ENCODE results near the gene SLC28A1. TPM values are rescaled to one million over a fixed set of nuclear protein-coding genes. Genes with fewer than 3 reads are reported as not detected.
"Not testable (repeated sequence)": the region's sequence is repeated elsewhere in the genome, so short reads cannot be mapped to it uniquely, and the experiment has no call there.

The SLC28A1 gene
- total RNA-seq, 4 donors from 2014 or later: 0.47 TPM; not detected in 3

DNA sequence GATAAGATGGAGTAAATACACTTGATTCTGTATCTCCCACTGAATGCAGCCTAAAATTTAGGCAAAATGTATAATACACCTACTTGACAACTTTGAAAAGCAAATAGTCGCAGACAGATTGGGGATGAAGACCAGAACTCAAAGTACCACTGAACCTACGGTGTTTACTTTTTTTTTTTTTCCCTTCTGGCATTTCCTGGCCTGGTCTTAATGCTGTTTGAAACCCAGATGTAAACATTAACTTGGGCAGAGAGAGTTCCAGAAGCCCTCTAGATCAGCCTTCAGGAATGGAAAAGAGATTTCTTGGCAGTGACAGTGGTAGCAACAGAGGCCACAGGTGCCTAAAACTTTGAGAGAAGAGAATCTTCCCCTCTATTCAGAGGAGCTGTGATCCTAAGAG, 39.5 kb upstream of the SLC28A1 start:
- Histone ChIP-seq H3K4me1 (peaks cover 42 to 55% of the 10 kb centered on the region in 2 donors), H3K27me3 (no peaks in the 10 kb centered on the region), H3K9me3 (no peaks in the 10 kb centered on the region), H3K27ac (peak overlapping the region; percentile 94 to 99 (median 96)), H3K36me3 (peaks cover 0 to 18% of the 10 kb centered on the region in 2 donors), H3K4me3 (no peak overlapping the region)
- TF ChIP-seq POLR2A (IDR thresholded peaks at IDR 0.05): no peak
- TF ChIP-seq, protein P1, sequence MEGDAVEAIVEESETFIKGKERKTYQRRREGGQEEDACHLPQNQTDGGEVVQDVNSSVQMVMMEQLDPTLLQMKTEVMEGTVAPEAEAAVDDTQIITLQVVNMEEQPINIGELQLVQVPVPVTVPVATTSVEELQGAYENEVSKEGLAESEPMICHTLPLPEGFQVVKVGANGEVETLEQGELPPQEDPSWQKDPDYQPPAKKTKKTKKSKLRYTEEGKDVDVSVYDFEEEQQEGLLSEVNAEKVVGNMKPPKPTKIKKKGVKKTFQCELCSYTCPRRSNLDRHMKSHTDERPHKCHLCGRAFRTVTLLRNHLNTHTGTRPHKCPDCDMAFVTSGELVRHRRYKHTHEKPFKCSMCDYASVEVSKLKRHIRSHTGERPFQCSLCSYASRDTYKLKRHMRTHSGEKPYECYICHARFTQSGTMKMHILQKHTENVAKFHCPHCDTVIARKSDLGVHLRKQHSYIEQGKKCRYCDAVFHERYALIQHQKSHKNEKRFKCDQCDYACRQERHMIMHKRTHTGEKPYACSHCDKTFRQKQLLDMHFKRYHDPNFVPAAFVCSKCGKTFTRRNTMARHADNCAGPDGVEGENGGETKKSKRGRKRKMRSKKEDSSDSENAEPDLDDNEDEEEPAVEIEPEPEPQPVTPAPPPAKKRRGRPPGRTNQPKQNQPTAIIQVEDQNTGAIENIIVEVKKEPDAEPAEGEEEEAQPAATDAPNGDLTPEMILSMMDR (IDR thresholded peaks at IDR 0.05 in 4 of 5, conservative IDR thresholded peaks at IDR 0.05 in 1 of 5): no peak
- no peak for ATAC-seq
- in situ Hi-C loops (cut with MboI; ENCODE audit: low sequenced_read_pairs in 4 of 4): loop anchor here in 1 of 4 donors (5.0 kb wide), 1 partner anchor 82 kb away; no protein-coding TSS in a partner anchor
- intact Hi-C loops (cut with DNase I; ENCODE audit: low total_unique reads): loop anchor here (5.0 kb wide), 1 partner anchor 82 kb away; no protein-coding TSS in a partner anchor
- no peak for DNase-seq

DNA sequence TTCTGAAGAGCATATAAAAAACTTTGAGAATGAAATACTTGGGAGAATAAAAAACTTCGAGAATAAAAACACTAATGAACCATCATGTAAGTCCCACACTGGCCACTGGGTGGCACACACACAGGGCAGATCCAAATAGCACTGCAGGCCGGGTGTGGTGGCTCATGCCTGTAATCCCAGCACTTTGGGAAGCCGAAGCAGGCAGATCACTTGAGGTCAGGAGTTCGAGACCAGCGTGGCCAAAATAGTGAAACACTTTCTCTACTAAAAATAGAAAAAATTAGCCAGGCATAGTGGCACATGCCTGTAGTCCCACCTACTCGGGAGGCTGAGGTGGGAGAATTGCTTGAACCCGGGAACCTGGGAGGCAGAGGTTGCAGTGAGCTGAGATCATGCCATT, 38.8 kb upstream of the SLC28A1 start:
- H3K4me3 ChIP-seq, ATAC-seq, H3K27me3 ChIP-seq, H3K9me3 ChIP-seq: not testable (repeated sequence)
- intact Hi-C loops (cut with DNase I; ENCODE audit: low total_unique reads) (loop anchor here (5.0 kb wide), 1 partner anchor 82 kb away; no protein-coding TSS in a partner anchor), in situ Hi-C loops (cut with MboI; ENCODE audit: low sequenced_read_pairs in 4 of 4) (loop anchor here in 1 of 4 donors (5.0 kb wide), 1 partner anchor 82 kb away; no protein-coding TSS in a partner anchor)
- peak overlapping the region; percentile 94 to 99 (median 96) for H3K27ac ChIP-seq
- TF ChIP-seq, protein P1 (IDR thresholded peaks at IDR 0.05 in 4 of 5, conservative IDR thresholded peaks at IDR 0.05 in 1 of 5): peak; percentile 78 to 84 (median 80)
- peaks cover 35 to 52% of the 10 kb centered on the region in 2 donors for H3K4me1 ChIP-seq
- peak in 1 of 2 donors; percentile 80 for DNase-seq
- H3K36me3 ChIP-seq: peaks cover 0 to 18% of the 10 kb centered on the region in 2 donors

DNA sequence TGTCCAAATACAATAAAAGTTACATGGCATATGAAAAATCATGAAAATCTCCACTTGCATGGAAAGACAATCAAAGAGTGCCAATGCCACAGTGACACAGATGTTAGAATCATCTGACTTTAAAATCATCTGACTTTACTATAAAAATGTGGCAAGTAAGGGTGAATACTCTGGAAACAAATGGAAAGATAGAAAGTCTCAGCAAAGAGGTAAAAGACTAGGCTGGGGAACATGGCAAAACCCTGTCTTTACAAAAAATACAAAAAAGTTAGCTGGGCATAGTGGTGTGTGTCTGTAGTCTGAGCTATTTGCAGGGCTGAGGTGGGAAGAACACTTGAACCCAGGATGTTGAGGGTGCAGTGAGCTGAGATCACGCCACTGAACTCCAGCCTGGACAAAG, 38.2 kb upstream of the SLC28A1 start:
- intact Hi-C loops (cut with DNase I; ENCODE audit: low total_unique reads) (loop anchor here (5.0 kb wide), 1 partner anchor 81 kb away; no protein-coding TSS in a partner anchor), in situ Hi-C loops (cut with MboI; ENCODE audit: low sequenced_read_pairs in 4 of 4) (loop anchor here in 1 of 4 donors (5.0 kb wide), 1 partner anchor 81 kb away; no protein-coding TSS in a partner anchor)
- Histone ChIP-seq H3K4me1 (peaks cover 30 to 56% of the 10 kb centered on the region in 2 donors), H3K4me3 (no peak overlapping the region), H3K36me3 (peaks cover 0 to 18% of the 10 kb centered on the region in 2 donors), H3K27me3 (no peaks in the 10 kb centered on the region), H3K27ac (peak overlapping the region; percentile 94 to 99 (median 96)), H3K9me3 (no peaks in the 10 kb centered on the region)
- ATAC-seq (no peak), DNase-seq (no peak)
- TF ChIP-seq POLR2A (IDR thresholded peaks at IDR 0.05): no peak
- TF ChIP-seq, protein P1 (IDR thresholded peaks at IDR 0.05 in 4 of 5, conservative IDR thresholded peaks at IDR 0.05 in 1 of 5): no peak

DNA sequence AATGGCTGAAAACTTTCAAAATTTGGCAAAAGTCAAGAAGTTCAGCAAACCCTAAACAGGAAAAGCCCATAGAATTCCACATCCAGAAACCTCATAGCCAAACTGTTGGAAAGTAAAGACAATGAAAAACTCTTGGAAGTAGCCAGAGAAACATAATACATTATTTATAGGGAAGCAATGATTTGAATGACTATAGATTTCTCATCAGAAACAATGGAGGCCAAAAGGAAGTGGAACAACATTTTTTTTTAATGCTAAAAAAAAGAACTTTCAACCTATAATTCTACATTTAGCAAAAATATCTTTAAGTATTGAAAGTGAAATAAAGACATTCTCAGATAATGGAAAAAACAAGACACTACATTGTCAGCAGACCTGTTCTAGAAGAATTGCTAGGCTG, 37.1 kb upstream of the SLC28A1 start:
- H3K4me3 ChIP-seq: no peak overlapping the region
- peaks cover 20 to 47% of the 10 kb centered on the region in 2 donors for H3K4me1 ChIP-seq
- no peak for DNase-seq
- no peaks in the 10 kb centered on the region for H3K9me3 ChIP-seq
- peaks cover 0 to 23% of the 10 kb centered on the region in 2 donors for H3K36me3 ChIP-seq
- peak overlapping the region; percentile 94 to 99 (median 96) for H3K27ac ChIP-seq
- in situ Hi-C loops (cut with MboI; ENCODE audit: low sequenced_read_pairs in 4 of 4): loop anchor here in 1 of 4 donors (5.0 kb wide), 1 partner anchor 80 kb away; no protein-coding TSS in a partner anchor
- intact Hi-C loops (cut with DNase I; ENCODE audit: low total_unique reads): loop anchor here (5.0 kb wide), 1 partner anchor 80 kb away; no protein-coding TSS in a partner anchor
- TF ChIP-seq POLR2A (IDR thresholded peaks at IDR 0.05): no peak
- TF ChIP-seq, protein P1 (IDR thresholded peaks at IDR 0.05 in 4 of 5, conservative IDR thresholded peaks at IDR 0.05 in 1 of 5): no peak
- no peak for ATAC-seq
- no peaks in the 10 kb centered on the region for H3K27me3 ChIP-seq

Measured in gastrocnemius medialis (tissue), 4 donors.